Stimulated activated CD4-positive, alpha-beta T cell treated with anti-CD3 and anti-CD28 coated beads, Interleukin-2, amount 100 ng/mL, for 24 hours (primary cell): ENCODE data around the gene KRT37.

Source experiments
- DNase-seq, 2 donors: peaks; one replicate each; pipeline ENCODE4 v3.0.0-alpha.2; 2020

The KRT37 gene

GRCh38 chr17:41424111-41424635 lies at the start of gene KRT37:
Gene KRT37, minus strand, starts transcription at chr17:41424585. Its CDS starts 62 bp downstream, at chr17:41424523.
- no peak for DNase-seq

- DNase-seq = no peak
Observed at GRCh38 chr17:41468346-41468745, 44.0 kb upstream of the KRT37 start.

GRCh38 chr17:41467561-41467960 lies 43.2 kb upstream of the KRT37 start:
- no peak for DNase-seq

GRCh38 chr17:41466988-41467387 lies 42.6 kb upstream of the KRT37 start, which contains the start of gene KRT32:
Gene KRT32, minus strand, starts transcription at chr17:41467386. Its CDS starts 61 bp downstream, at chr17:41467325.
- no peak for DNase-seq

- DNase-seq = no peak
Observed at GRCh38 chr17:41464682-41465081, 40.3 kb upstream of the KRT37 start.

GRCh38 chr17:41464173-41464572 lies 39.8 kb upstream of the KRT37 start:
- DNase-seq = no peak

GRCh38 chr17:41463746-41464145 lies 39.4 kb upstream of the KRT37 start:
- DNase-seq = no peak

- no peak for DNase-seq
Observed at GRCh38 chr17:41462705-41463104, 38.3 kb upstream of the KRT37 start.

GRCh38 chr17:41457676-41458075 lies 33.3 kb upstream of the KRT37 start:
- no peak for DNase-seq

- no peak for DNase-seq
Observed at GRCh38 chr17:41456204-41456603, 31.8 kb upstream of the KRT37 start.

GRCh38 chr17:41455236-41455635 lies 30.9 kb upstream of the KRT37 start:
- DNase-seq = no peak

GRCh38 chr17:41453066-41453465 lies 28.7 kb upstream of the KRT37 start:
- DNase-seq = no peak

- no peak for DNase-seq
Observed at GRCh38 chr17:41452281-41452680, 27.9 kb upstream of the KRT37 start.

GRCh38 chr17:41451154-41451728 lies 26.9 kb upstream of the KRT37 start:
- DNase-seq = no peak

- DNase-seq = no peak
Observed at GRCh38 chr17:41449008-41449407, 24.6 kb upstream of the KRT37 start.

- DNase-seq = no peak
Observed at GRCh38 chr17:41448506-41448905, 24.1 kb upstream of the KRT37 start.

- DNase-seq = no peak
Observed at GRCh38 chr17:41446806-41447205, 22.4 kb upstream of the KRT37 start.

- no peak for DNase-seq
Observed at GRCh38 chr17:41444640-41445039, 20.3 kb upstream of the KRT37 start.

- DNase-seq = no peak
Observed at GRCh38 chr17:41444186-41444585, 19.8 kb upstream of the KRT37 start.

GRCh38 chr17:41442739-41443138 lies 18.4 kb upstream of the KRT37 start:
- DNase-seq = no peak

GRCh38 chr17:41440531-41441033 lies 16.2 kb upstream of the KRT37 start, which contains the start of gene KRT38:
Gene KRT38, minus strand, starts transcription at chr17:41440983. Its CDS starts 62 bp downstream, at chr17:41440921.
- DNase-seq = no peak

GRCh38 chr17:41439375-41439774 lies 15.0 kb upstream of the KRT37 start:
- DNase-seq = no peak

GRCh38 chr17:41437769-41438168 lies 13.4 kb upstream of the KRT37 start:
- DNase-seq = no peak

GRCh38 chr17:41437254-41437653 lies 12.9 kb upstream of the KRT37 start:
- DNase-seq = no peak

- DNase-seq = no peak
Observed at GRCh38 chr17:41434415-41434814, 10.0 kb upstream of the KRT37 start.
